HCT116 (cell line): Measurements from ENCODE around the gene FGD5. TPM values are rescaled to one million over a fixed set of nuclear protein-coding genes. Genes with fewer than 3 reads are reported as not detected.

Source experiments
- ATAC-seq: fragments of 200-7000 bp; cut with Tn5 transposase; 2 replicates; pipeline ENCODE4 v1.9.1; 2020; ENCODE audit warnings: mild to moderate bottlenecking, moderate library complexity
- BruUV-seq: library from RNA; stranded (reverse); fragments of 400-500 nt; replicated peaks from 2 replicates; lab custom pipeline; 2021; lab: Mats Ljungman, UMichigan
- CTCF ChIA-PET: fragments of 300-600 bp; sonication (Branson Sonifier 250); formaldehyde crosslinking; loops from one replicate; lab custom pipeline; 2021; ENCODE audit warnings: antibody characterized with exemption; lab: Charles Lee
- POLR2A ChIA-PET: fragments of 300-600, 350-600 bp; sonication (Branson Sonifier 250); formaldehyde crosslinking; loops from one replicate; lab custom pipeline; 2021; ENCODE audit warnings: antibody characterized with exemption; lab: Charles Lee
- RAD21 ChIA-PET, 2 experiments: fragments of 300-600 bp; sonication (Branson Sonifier 250); formaldehyde crosslinking; loops; one replicate each; lab custom pipeline; 2023; ENCODE audit warnings: low total read pairs in 2 of 2; ENCODE audit not compliant: uncharacterized antibody in 2 of 2, unreplicated experiment in 2 of 2, low non-redundant PET in 1 of 2; lab: Charles Lee
- DNase-seq: peaks from one replicate; pipeline ENCODE4 v3.0.0-alpha.2; 2010; ENCODE audit warnings: low read depth, low spot score
- H2AFZ ChIP-seq: fragments of 200-600 bp; shearing (Covaris generic), sonication (generic); 2 replicates; pipeline ENCODE4 v1.6.1; 2017; ENCODE audit warnings: low read depth, mixed run types, mixed read lengths, antibody characterized with exemption, low read length; ENCODE audit not compliant: poor library complexity, severe bottlenecking
- H3K27ac ChIP-seq: 2 replicates; pipeline ENCODE4 v1.5.1; 2012; ENCODE audit warnings: low read depth, low read length
- H3K27me3 ChIP-seq: fragments of 200-600 bp; sonication (generic); 2 replicates; pipeline ENCODE4 v1.6.1; 2016; ENCODE audit warnings: mixed run types, low read length, mixed read lengths; ENCODE audit not compliant: insufficient read depth
- H3K36me3 ChIP-seq, 2 experiments: fragments of 200-500 bp in 1 of 2; fragments of 200-600 bp in 1 of 2; sonication (Bioruptor generic) in 1 of 2; sonication (generic) in 1 of 2; 2 replicates each; pipeline versions ENCODE4 v1.5.1 to v1.6.1; 2014 to 2016; ENCODE audit warnings: low read length in 2 of 2, inconsistent platforms in 1 of 2, mixed read lengths in 1 of 2, mixed run types in 1 of 2; ENCODE audit not compliant: insufficient read depth in 2 of 2, control insufficient read depth in 1 of 2
- H3K4me1 ChIP-seq, 2 experiments: fragments of 200-600 bp in 1 of 2; sonication (generic) in 1 of 2; 2 replicates each; pipeline versions ENCODE4 v1.5.1 to v1.6.1; 2012 to 2017; ENCODE audit warnings: low read length in 2 of 2, inconsistent platforms in 1 of 2, mild to moderate bottlenecking in 1 of 2, mixed read lengths in 1 of 2, mixed run types in 1 of 2, moderate library complexity in 1 of 2; ENCODE audit not compliant: insufficient read depth in 2 of 2, control insufficient read depth in 1 of 2
- H3K4me2 ChIP-seq: fragments of 200-600 bp; sonication (generic); 2 replicates; pipeline ENCODE4 v1.6.1; 2017; ENCODE audit warnings: mixed run types, low read length, mixed read lengths
- H3K4me3 ChIP-seq, 2 experiments: fragments of 200-600 bp in 1 of 2; sonication (generic) in 1 of 2; replicated peaks in 1 of 2; 2 replicates each; pipeline ENCODE4 v1.5.1; 2011 to 2016; ENCODE audit warnings: low read length in 2 of 2, control low read depth in 1 of 2, low read depth in 1 of 2, mild to moderate bottlenecking in 1 of 2, mixed read lengths in 1 of 2, mixed run types in 1 of 2
- H3K79me2 ChIP-seq: fragments of 200-600 bp; sonication (generic); 2 replicates; pipeline ENCODE4 v1.6.1; 2017; ENCODE audit warnings: mild to moderate bottlenecking, mixed run types, low read length, moderate library complexity, mixed read lengths; ENCODE audit not compliant: insufficient read depth
- H3K9ac ChIP-seq: fragments of 200-600 bp; sonication (generic); 2 replicates; pipeline ENCODE4 v1.6.1; 2016; ENCODE audit warnings: low read length, mixed read lengths
- H3K9me2 ChIP-seq: fragments of 200-600 bp; sonication (generic), shearing (Covaris generic); 2 replicates; pipeline ENCODE4 v1.6.1; 2017; ENCODE audit warnings: mixed run types, mild to moderate bottlenecking, moderate library complexity; ENCODE audit not compliant: insufficient read depth
- H3K9me3 ChIP-seq, 2 experiments: fragments of 200-500 bp in 1 of 2; fragments of 200-600 bp in 1 of 2; sonication (Bioruptor generic) in 1 of 2; sonication (generic) in 1 of 2; 2 replicates each; pipeline ENCODE4 v1.6.1; 2014 to 2017; ENCODE audit warnings: low read length in 2 of 2, mixed read lengths in 2 of 2, inconsistent platforms in 1 of 2, low read depth in 1 of 2, mild to moderate bottlenecking in 1 of 2, mixed run types in 1 of 2, moderate library complexity in 1 of 2; ENCODE audit not compliant: control insufficient read depth in 1 of 2, insufficient read depth in 1 of 2
- H4K20me1 ChIP-seq: fragments of 200-600 bp; sonication (generic), shearing (Covaris generic); 2 replicates; pipeline ENCODE4 v1.6.1; 2017; ENCODE audit warnings: mixed run types, mild to moderate bottlenecking, moderate library complexity; ENCODE audit not compliant: insufficient read depth
- CBX3 ChIP-seq: IDR thresholded peaks from 2 replicates; pipeline ENCODE4 v1.6.1; 2012; ENCODE audit warnings: low read depth
- CTCF ChIP-seq, 3 experiments: fragments of 200-600 bp in 1 of 3; sonication (generic) in 1 of 3; IDR thresholded peaks in 2 of 3; conservative IDR thresholded peaks in 1 of 3; 2 replicates each; pipeline ENCODE4 v1.5.1; 2012 to 2017; ENCODE audit warnings: low read depth in 2 of 3, low read length in 2 of 3, antibody characterized with exemption in 1 of 3, borderline replicate concordance in 1 of 3, control low read depth in 1 of 3, mild to moderate bottlenecking in 1 of 3, mixed read lengths in 1 of 3, mixed run types in 1 of 3, moderate library complexity in 1 of 3; ENCODE audit not compliant: insufficient read depth in 1 of 3
- EGR1 ChIP-seq: IDR thresholded peaks from 2 replicates; pipeline ENCODE4 v1.6.1; 2012; ENCODE audit warnings: low read depth
- ELF1 ChIP-seq: IDR thresholded peaks from 2 replicates; pipeline ENCODE4 v1.6.1; 2012; ENCODE audit warnings: low read depth, borderline replicate concordance
- EZH2 ChIP-seq: fragments of 200-600 bp; sonication (generic); IDR thresholded peaks from 2 replicates; pipeline ENCODE4 v1.6.1; 2017; ENCODE audit warnings: antibody characterized with exemption, mixed run types
- EZH2phosphoT487 ChIP-seq: fragments of 200-600 bp; IDR thresholded peaks from 2 replicates; pipeline ENCODE4 v1.6.1; 2018; ENCODE audit warnings: antibody characterized with exemption, borderline replicate concordance
- FOSL1 ChIP-seq: IDR thresholded peaks from 2 replicates; pipeline ENCODE4 v1.6.1; 2012; ENCODE audit warnings: low read depth
- POLR2A ChIP-seq: IDR thresholded peaks from 2 replicates; pipeline ENCODE4 v1.7.0; 2011; ENCODE audit warnings: borderline replicate concordance; ENCODE audit not compliant: insufficient read depth, insufficient read length; ENCODE audit errors: extremely low read depth
- REST ChIP-seq: IDR thresholded peaks from 2 replicates; pipeline ENCODE4 v1.6.1; 2012; ENCODE audit warnings: low read depth
- SIN3A ChIP-seq: IDR thresholded peaks from 2 replicates; pipeline ENCODE4 v1.6.1; 2012; ENCODE audit warnings: low read depth
- TCF7L2 ChIP-seq: IDR thresholded peaks from 2 replicates; pipeline ENCODE4 v1.7.0; 2011; ENCODE audit warnings: borderline replicate concordance, inconsistent platforms; ENCODE audit not compliant: insufficient read depth, insufficient read length; ENCODE audit errors: extremely low read depth
- YY1 ChIP-seq: IDR thresholded peaks from 2 replicates; pipeline ENCODE4 v1.6.1; 2011; ENCODE audit warnings: low read length, low read depth, moderate library complexity, mild to moderate bottlenecking; ENCODE audit not compliant: insufficient replicate concordance; ENCODE audit errors: extremely low read depth
- ZBTB33 ChIP-seq: IDR thresholded peaks from 2 replicates; pipeline ENCODE4 v1.6.1; 2011; ENCODE audit warnings: mild to moderate bottlenecking, low read length, moderate library complexity; ENCODE audit not compliant: insufficient replicate concordance; ENCODE audit errors: extremely low read depth
- intact Hi-C: fragments of 100-400 bp; cut with micrococcal nuclease; formaldehyde crosslinking; loops from 2 replicates; pipeline ENCODE4 v1.10.0; 2022
- total RNA-seq: library from RNA; stranded (reverse); gene quantifications from one replicate; pipeline ENCODE4 v1.2.1, GENCODE V29; 2021; ENCODE audit not compliant: unreplicated experiment

The FGD5 gene
- total RNA-seq, 1 experiment from 2014 or later, result 0.22 TPM

GRCh38 chr3:14823393-14823792 is 4.6 kb downstream of the FGD5 start:
- H3K9ac ChIP-seq, result no peak overlapping the region
- H4K20me1 ChIP-seq, result no peaks in the 10 kb centered on the region
- ChIA-PET POLR2A (no interaction called here), RAD21 (no interaction called here), CTCF (no interaction called here)
- BruUV-seq, result no TSS peak
- no peak overlapping the region for H2AFZ ChIP-seq
- ATAC-seq (no peak), DNase-seq (no peak)
- peaks cover 60% of the 10 kb centered on the region for H3K27me3 ChIP-seq
- H3K4me2 ChIP-seq, result no peak overlapping the region
- no peaks in the 10 kb centered on the region for H3K9me2 ChIP-seq
- H3K4me1 ChIP-seq, result no peaks in the 10 kb centered on the region
- intact Hi-C loops, result no loop called here
- TF ChIP-seq TCF7L2, result no peak
- no peak for TF ChIP-seq REST
- no peak for TF ChIP-seq SIN3A
- TF ChIP-seq CBX3, result no peak
- no peak for TF ChIP-seq EZH2
- no peak for TF ChIP-seq ZBTB33
- TF ChIP-seq ELF1, result no peak
- no peak for TF ChIP-seq EZH2phosphoT487
- TF ChIP-seq FOSL1, result no peak
- no peak for TF ChIP-seq POLR2A
- TF ChIP-seq YY1, result no peak
- no peak for TF ChIP-seq EGR1
- TF ChIP-seq CTCF (IDR thresholded peaks at IDR 0.05 in 2 of 3, conservative IDR thresholded peaks at IDR 0.05 in 1 of 3; ENCODE audit: borderline replicate concordance in 1 of 3, insufficient read depth in 1 of 3, low read depth in 2 of 3, low read length in 2 of 3), result no peak
- no peaks in the 10 kb centered on the region for H3K9me3 ChIP-seq
- no peak overlapping the region for H3K27ac ChIP-seq
- no peak overlapping the region for H3K4me3 ChIP-seq
- H3K36me3 ChIP-seq, result no peaks in the 10 kb centered on the region
- H3K79me2 ChIP-seq, result no peaks in the 10 kb centered on the region
